NCI-H2029 (cell line): ENCODE data around the gene TAX1BP1.
"Not testable (repeated sequence)": the region's sequence is repeated elsewhere in the genome, so short reads cannot be mapped to it uniquely, and the experiment has no call there.

Experiments used
- DNase-seq: peaks from one replicate; lab custom pipeline; 2025; lab: John Stamatoyannopoulos, UW

TAX1BP1 gene

DNA sequence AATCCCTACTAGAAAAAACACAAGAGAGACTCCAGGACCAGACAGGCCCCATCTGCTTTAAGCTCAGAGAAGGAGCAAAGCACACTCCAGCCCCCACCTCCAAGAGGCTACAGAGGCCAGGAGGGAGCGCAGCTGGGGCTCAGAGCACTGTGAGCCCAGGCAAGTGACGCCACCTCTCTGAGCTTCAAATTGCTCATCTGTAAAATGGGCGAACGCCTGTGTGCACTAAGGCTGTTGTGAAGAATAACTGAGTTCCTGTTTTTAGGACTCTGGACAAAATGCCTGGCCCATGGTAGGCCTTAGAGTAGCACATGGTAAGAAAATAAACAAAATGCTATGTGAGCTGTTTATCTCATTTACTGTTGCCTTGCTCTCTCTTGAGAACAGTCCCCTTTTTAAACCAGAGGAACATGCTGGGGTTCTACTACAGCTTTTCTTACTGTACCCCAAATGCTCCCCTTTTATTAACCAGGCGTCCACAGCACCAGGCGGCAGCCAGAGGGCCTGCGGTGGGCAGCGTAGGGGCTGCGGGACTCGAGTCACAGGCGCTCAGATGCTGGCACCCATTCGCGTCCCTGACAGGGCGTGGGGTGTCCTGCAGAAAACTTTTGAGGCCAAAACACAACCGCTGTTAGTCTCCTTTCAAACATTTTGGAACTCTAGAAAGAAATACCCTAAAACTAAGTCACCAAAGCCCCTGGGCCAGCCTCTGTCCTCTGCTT is 103.8 kb downstream of the TAX1BP1 start:
- DNase-seq: no peak

DNA sequence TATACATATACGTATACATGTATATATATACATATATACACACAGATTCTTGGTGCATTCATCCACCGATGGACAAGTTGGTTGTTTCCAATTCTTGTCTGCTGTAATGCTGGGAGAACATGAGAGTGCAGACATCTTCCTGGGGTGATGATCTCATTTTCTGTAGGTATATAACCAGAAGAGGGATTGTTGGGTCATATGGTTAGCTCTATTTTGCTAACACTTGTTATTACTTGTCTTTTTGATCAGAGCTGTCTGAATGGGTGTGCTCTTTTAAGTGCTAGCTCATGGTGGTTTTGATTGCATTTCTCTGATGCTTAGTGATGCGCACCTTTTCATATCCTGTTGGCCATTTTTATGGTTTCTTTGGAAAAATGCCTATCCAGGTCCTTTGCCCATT is 106.4 kb downstream of the TAX1BP1 start:
- DNase-seq: no peak

GRCh38 chr7:27850531-27850930 is 110.6 kb downstream of the TAX1BP1 start:
- no peak for DNase-seq

GRCh38 chr7:27856703-27857485 is 116.9 kb downstream of the TAX1BP1 start:
- DNase-seq: not testable (repeated sequence)

DNA sequence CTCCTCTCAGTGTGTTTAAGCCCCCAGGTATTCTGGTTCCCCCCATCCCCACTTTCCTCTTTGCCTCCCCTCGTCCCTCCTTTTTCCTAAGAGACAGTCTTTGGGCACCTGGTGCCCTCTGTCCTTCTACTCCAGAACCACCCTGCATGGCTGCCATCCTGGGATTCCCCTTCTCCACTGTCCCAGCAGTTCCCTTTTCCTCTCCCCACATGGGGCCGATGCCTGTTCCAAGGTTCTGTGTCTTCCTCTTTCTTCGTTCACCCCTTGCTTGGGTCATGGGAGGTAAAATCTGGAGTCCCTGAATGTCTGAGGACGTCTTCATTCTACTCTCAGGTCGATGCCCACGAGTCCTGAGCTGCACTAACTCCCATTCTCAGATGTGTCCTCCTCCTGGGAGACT is 120.8 kb downstream of the TAX1BP1 start:
- no peak for DNase-seq

- no peak for DNase-seq
Observed at GRCh38 chr7:27861747-27862146, 121.8 kb downstream of the TAX1BP1 start.

- DNase-seq: no peak
Observed at GRCh38 chr7:27863880-27864279, 123.9 kb downstream of the TAX1BP1 start.

DNA sequence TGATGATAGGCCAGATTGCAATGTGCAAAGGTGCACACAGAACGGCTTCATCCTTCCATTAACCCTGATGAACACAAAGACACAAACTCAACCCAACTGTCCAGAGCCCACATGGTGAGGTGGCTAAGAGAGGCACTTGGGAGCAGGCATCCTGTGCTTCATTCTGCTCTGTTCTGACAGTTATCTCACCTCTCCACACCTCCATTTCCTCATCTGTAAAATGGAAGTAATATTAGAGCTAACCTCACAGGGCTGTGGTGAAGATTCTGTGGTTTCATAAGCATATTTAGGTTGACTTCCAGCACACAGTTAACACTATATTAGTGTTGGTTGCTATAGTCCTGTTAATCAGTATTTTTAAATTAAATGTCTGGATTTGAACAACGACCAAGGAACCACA is 126.3 kb downstream of the TAX1BP1 start:
- no peak for DNase-seq

DNA sequence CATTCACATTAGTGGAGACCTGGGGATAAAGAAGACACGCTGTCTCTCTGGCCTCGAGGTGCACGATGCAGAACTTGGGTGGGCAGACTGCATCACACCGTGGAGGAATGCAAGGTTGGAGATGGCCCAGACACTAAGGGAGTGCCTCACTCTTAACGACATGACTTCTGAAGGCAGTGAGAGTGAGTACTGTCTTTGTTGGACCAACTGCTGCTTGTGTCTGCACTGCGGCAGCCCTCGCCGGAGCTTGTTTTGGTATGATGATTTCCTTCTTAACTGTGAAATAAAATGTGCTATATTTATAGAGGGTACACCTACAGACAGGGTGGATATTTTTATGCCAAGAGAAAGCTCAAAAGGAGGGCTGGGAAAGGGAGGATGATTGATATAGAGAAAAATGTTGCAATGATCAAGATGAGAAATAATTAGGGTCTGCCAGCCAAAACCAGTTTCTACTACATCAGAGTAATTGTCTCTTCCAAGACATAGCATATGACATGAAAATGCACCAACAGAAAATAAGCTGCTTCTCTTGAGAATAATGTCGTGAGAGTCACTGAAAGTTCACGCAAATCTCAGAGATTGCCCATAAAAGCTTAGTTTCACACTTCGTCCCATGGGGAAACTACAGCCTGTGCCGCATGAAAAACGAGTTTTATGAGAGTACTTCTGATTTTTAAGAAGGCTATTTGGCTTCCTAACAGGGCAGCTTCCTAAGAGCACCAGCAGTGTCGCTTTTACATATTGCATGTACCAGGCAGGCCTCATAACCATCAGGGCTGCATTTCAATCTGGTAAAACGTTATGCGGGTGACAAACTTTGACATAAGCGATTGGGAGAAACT is 127.1 kb downstream of the TAX1BP1 start:
- no peak for DNase-seq

GRCh38 chr7:27868131-27868550 is 128.2 kb downstream of the TAX1BP1 start:
- DNase-seq: no peak

DNA sequence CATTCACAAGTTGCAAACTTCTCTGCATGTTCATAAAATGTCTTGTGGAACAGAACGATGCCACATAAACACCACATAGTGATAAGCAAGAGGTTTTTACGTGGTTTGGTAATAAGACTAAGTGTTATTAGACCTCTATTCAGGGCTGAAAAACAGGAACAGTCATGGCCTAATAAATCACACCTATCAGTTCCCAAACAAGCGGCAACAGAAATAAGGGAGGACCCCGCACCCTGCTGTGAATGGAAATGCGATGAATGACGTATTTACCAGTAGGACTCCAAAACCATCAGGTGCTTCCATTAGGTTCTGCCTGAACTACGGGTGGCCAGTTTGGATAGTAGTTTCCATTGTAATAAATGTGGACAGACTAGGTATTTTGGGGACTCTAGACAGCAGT is 129.1 kb downstream of the TAX1BP1 start:
- no peak for DNase-seq

- DNase-seq: no peak
Observed at GRCh38 chr7:27870595-27870994, 130.6 kb downstream of the TAX1BP1 start.

DNA sequence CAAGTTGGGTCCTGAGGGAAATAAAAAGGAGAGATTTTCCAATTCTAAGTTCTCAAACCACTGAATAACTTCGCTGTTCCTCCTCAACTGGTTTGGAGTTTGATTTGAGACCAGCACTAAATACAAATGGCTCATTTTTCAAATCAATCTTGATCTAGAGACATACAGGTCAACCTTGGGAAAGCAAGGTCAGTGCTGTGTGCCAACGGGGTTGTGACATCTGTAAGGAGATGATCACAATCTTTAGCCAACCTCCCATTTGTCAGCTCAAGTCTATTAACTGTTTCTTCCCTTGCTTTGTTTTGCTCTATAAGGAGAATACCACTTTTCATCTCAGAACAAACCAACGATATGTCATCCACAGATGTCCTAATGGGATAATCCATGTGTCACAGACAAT is 131.1 kb downstream of the TAX1BP1 start:
- no peak for DNase-seq

DNA sequence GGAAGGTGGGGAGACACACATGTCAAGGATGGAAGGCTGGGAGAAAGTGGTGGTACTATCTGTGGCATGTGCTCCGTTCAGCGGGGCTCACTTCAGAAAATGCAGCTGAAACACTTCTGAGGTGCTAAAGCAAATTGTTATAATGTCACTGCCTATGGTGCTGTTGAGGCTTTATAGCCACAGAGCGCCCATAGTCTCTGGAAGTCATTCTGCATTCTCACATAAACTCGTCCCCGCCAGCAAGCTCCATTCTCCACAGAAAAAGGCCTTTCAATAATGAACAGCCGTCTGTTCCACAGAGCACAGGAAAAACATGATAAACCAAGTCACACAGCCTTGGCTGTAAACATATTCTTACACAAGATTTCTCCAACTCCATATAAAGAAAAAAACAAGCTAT is 131.9 kb downstream of the TAX1BP1 start:
- no peak for DNase-seq

DNA sequence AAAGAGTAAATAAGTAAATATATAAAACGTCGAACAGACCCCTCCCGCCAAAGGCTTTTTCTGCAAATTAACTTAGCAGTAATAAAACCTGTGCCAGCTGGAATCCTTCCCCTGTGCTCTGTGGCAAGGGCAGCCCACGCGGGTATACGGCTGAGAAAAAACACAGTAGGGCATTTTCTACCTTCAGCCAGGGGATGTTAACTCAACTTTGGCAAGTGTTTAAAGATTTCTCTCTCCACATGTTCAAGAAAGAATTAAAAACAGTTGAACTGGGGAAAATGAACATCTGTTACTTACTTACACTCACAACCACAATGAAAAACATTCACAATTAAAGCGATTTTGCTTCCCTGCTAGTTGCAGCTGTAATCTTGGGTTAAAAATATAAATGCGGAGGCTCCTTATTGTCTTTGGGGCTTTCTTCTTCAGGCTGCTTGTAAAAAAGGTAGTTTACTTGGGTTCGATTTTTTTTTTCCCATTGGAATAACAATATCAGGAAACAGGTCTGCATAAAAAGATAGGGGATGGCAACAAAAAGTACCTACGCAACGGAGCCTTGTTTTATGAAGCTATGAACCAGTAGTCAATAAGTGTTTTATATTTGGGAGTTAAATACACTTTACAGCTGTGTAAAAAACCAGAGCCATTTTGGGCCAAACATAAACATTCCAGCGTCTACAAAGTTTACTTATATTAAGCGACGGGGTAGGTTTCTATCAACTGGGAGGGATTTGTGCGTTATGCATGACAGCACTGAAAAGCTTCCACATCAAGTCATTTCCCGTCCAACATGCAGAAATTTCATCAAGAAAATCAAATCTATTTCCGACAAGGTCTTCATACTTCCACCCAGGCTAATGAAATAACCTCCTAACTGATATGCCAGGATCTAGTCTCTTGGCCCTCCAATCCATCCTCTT is 132.7 kb downstream of the TAX1BP1 start:
- no peak for DNase-seq

GRCh38 chr7:27873981-27874957 is 134.3 kb downstream of the TAX1BP1 start:
- no peak for DNase-seq

GRCh38 chr7:27875061-27875460 is 135.1 kb downstream of the TAX1BP1 start:
- no peak for DNase-seq

- DNase-seq: no peak
Observed at GRCh38 chr7:27875832-27876231, 135.9 kb downstream of the TAX1BP1 start.

- DNase-seq: no peak
Observed at GRCh38 chr7:27876756-27877155, 136.8 kb downstream of the TAX1BP1 start.
